ENCODE data around the gene CHD5. TPM values are rescaled to one million over a fixed set of nuclear protein-coding genes. Genes with fewer than 3 reads are reported as not detected.

The CHD5 gene
- total and polyA plus RNA-seq, 2 of the 13 experiments (the other 11 are each of a cell fraction or from before 2014, with no cell fraction given): 0.02 to 0.21 TPM

DNA sequence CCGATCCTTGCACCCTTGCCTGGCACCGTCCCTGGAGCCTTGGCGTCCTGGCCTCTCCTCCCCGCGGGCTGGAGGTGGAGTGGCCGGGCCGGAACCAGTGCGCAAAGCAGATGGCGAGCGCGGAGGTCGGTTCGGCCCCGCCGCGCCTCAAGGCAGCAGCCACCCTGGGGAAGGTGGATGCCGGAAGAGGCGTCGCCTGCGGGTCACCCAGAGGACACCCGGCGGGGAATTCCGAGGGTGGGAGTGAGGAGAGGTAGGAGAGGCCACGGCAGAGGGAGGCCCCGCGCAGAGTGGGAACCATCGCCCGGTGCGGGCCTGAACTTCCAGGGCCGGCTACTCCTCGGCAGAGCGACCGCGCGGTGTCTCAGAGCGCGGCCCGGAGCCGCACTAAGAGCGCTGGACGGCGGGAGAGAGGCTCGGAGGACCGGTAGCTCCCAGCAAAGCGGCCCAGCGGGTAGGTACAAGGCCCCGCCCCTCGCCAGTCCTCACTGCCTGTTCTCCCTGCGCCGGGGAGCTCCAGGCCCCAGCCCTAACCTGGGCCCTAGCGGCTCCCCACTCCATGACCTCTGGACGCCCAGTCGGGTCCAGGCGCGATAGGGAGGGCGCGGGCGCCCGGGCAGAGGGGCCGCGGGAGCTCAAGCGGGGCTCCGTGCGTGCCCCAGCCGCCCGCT is 25.9 kb upstream of the CHD5 start, which contains the start of gene RNF207 (continued):
- TF ChIP-seq, protein P1, sequence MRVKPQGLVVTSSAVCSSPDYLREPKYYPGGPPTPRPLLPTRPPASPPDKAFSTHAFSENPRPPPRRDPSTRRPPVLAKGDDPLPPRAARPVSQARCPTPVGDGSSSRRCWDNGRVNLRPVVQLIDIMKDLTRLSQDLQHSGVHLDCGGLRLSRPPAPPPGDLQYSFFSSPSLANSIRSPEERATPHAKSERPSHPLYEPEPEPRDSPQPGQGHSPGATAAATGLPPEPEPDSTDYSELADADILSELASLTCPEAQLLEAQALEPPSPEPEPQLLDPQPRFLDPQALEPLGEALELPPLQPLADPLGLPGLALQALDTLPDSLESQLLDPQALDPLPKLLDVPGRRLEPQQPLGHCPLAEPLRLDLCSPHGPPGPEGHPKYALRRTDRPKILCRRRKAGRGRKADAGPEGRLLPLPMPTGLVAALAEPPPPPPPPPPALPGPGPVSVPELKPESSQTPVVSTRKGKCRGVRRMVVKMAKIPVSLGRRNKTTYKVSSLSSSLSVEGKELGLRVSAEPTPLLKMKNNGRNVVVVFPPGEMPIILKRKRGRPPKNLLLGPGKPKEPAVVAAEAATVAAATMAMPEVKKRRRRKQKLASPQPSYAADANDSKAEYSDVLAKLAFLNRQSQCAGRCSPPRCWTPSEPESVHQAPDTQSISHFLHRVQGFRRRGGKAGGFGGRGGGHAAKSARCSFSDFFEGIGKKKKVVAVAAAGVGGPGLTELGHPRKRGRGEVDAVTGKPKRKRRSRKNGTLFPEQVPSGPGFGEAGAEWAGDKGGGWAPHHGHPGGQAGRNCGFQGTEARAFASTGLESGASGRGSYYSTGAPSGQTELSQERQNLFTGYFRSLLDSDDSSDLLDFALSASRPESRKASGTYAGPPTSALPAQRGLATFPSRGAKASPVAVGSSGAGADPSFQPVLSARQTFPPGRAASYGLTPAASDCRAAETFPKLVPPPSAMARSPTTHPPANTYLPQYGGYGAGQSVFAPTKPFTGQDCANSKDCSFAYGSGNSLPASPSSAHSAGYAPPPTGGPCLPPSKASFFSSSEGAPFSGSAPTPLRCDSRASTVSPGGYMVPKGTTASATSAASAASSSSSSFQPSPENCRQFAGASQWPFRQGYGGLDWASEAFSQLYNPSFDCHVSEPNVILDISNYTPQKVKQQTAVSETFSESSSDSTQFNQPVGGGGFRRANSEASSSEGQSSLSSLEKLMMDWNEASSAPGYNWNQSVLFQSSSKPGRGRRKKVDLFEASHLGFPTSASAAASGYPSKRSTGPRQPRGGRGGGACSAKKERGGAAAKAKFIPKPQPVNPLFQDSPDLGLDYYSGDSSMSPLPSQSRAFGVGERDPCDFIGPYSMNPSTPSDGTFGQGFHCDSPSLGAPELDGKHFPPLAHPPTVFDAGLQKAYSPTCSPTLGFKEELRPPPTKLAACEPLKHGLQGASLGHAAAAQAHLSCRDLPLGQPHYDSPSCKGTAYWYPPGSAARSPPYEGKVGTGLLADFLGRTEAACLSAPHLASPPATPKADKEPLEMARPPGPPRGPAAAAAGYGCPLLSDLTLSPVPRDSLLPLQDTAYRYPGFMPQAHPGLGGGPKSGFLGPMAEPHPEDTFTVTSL (CRISPR knock-in tag; IDR thresholded peaks at IDR 0.05; ENCODE audit: borderline replicate concordance): no peak
- TF ChIP-seq MIXL1 (CRISPR knock-in tag; IDR thresholded peaks at IDR 0.05) (peak; percentile 39; the same call in 1 of the 2 replicates), TBX2 (CRISPR knock-in tag; IDR thresholded peaks at IDR 0.05; ENCODE audit: borderline replicate concordance) (0 out of 2 replicates have a peak, but pooled peaks have one; percentile 59), THAP7 (CRISPR knock-in tag; IDR thresholded peaks at IDR 0.05) (no peak), ZNF792 (CRISPR knock-in tag; IDR thresholded peaks at IDR 0.05) (peak; percentile 74), ZNF33B (CRISPR knock-in tag; IDR thresholded peaks at IDR 0.05) (peak; percentile 68; the same call in 1 of the 2 replicates), MEF2D (CRISPR knock-in tag; IDR thresholded peaks at IDR 0.05) (peak; percentile 84), CHCHD3 (CRISPR knock-in tag; IDR thresholded peaks at IDR 0.05) (peak; percentile 73; the same call in 1 of the 2 replicates), HDAC6 (IDR thresholded peaks at IDR 0.05; ENCODE audit: low read depth, low read length) (no peak), POLR2G (IDR thresholded peaks at IDR 0.05; ENCODE audit: low read depth, low read length) (peak; percentile 92), SP1 (IDR thresholded peaks at IDR 0.05) (no peak), SP1 (CRISPR knock-in tag; IDR thresholded peaks at IDR 0.05) (no peak), NFKBIZ (CRISPR knock-in tag; IDR thresholded peaks at IDR 0.05) (0 out of 2 replicates have a peak, but pooled peaks have one; percentile 48)
- TF ChIP-seq, protein P2, sequence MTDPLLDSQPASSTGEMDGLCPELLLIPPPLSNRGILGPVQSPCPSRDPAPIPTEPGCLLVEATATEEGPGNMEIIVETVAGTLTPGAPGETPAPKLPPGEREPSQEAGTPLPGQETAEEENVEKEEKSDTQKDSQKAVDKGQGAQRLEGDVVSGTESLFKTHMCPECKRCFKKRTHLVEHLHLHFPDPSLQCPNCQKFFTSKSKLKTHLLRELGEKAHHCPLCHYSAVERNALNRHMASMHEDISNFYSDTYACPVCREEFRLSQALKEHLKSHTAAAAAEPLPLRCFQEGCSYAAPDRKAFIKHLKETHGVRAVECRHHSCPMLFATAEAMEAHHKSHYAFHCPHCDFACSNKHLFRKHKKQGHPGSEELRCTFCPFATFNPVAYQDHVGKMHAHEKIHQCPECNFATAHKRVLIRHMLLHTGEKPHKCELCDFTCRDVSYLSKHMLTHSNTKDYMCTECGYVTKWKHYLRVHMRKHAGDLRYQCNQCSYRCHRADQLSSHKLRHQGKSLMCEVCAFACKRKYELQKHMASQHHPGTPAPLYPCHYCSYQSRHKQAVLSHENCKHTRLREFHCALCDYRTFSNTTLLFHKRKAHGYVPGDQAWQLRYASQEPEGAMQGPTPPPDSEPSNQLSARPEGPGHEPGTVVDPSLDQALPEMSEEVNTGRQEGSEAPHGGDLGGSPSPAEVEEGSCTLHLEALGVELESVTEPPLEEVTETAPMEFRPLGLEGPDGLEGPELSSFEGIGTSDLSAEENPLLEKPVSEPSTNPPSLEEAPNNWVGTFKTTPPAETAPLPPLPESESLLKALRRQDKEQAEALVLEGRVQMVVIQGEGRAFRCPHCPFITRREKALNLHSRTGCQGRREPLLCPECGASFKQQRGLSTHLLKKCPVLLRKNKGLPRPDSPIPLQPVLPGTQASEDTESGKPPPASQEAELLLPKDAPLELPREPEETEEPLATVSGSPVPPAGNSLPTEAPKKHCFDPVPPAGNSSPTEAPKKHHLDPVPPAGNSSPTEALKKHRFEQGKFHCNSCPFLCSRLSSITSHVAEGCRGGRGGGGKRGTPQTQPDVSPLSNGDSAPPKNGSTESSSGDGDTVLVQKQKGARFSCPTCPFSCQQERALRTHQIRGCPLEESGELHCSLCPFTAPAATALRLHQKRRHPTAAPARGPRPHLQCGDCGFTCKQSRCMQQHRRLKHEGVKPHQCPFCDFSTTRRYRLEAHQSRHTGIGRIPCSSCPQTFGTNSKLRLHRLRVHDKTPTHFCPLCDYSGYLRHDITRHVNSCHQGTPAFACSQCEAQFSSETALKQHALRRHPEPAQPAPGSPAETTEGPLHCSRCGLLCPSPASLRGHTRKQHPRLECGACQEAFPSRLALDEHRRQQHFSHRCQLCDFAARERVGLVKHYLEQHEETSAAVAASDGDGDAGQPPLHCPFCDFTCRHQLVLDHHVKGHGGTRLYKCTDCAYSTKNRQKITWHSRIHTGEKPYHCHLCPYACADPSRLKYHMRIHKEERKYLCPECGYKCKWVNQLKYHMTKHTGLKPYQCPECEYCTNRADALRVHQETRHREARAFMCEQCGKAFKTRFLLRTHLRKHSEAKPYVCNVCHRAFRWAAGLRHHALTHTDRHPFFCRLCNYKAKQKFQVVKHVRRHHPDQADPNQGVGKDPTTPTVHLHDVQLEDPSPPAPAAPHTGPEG (CRISPR knock-in tag; IDR thresholded peaks at IDR 0.05): no peak; the same call in 1 of the 2 replicates
- TF ChIP-seq, protein P3, sequence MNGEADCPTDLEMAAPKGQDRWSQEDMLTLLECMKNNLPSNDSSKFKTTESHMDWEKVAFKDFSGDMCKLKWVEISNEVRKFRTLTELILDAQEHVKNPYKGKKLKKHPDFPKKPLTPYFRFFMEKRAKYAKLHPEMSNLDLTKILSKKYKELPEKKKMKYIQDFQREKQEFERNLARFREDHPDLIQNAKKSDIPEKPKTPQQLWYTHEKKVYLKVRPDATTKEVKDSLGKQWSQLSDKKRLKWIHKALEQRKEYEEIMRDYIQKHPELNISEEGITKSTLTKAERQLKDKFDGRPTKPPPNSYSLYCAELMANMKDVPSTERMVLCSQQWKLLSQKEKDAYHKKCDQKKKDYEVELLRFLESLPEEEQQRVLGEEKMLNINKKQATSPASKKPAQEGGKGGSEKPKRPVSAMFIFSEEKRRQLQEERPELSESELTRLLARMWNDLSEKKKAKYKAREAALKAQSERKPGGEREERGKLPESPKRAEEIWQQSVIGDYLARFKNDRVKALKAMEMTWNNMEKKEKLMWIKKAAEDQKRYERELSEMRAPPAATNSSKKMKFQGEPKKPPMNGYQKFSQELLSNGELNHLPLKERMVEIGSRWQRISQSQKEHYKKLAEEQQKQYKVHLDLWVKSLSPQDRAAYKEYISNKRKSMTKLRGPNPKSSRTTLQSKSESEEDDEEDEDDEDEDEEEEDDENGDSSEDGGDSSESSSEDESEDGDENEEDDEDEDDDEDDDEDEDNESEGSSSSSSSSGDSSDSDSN (CRISPR knock-in tag; IDR thresholded peaks at IDR 0.05): peak; percentile 97

Data from HepG2 (cell line).